ENCODE data around the gene COL26A1.
"Not testable (repeated sequence)": the region's sequence is repeated elsewhere in the genome, so short reads cannot be mapped to it uniquely, and the experiment has no call there.

Gene COL26A1

DNA sequence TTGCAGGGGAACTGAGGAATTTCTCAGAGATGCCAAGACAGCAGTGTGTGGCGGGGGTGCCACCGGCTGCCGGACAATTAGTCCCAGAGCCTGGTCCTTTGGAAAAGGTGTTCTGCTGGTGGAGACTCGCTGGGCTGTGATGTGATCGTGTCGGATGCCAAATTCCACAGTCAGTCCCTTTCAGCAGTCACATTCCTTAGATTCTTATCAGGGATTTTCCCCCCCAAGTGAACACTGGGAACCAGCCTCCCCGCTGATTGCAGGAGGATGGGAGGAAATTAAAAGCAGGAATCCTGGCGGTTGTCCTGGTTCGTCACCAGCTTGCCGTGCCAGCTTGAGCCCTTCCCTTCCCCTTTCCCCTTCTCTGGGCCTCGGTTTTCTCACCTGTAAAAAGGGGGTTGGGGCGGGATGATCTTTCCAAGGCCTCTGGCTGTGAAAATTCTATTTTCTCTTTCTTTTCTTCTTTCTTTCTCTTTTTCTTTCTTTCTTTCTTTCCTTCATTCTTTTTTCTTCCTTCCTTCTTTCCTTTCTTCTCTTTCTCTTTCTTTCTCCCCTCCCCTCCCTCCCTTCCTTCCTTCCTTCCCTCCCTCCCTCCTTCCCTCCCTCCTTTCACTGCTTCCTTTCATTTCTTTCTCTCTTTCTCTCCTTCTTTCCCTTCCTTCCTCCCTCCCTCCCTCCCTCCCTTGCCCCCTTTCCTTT, 39.6 kb downstream of the COL26A1 start:
- peak; percentile 96 for DNase-seq (ENCODE audit: low read depth, low spot score)

DNA sequence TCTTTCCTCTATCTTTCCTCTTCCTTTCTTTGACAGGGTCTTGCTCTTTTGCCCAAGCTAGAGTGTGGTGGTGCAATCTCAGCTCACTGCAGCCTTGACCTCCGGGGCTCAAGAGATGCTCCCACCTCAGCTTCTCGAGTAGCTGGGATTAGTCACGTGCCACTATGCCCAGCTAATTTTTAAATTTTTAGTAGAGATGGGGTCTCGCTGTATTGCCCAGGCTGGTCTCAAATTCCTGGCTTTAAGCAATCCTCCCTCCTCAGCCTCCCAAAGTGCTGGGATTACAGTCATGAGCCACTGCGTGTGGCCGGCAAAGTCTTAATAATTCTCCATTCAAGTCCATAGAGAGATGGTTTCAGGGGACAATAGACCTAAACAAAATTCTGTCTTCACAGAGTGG, 40.2 kb downstream of the COL26A1 start:
- DNase-seq (ENCODE audit: low read depth, low spot score) = no peak

DNA sequence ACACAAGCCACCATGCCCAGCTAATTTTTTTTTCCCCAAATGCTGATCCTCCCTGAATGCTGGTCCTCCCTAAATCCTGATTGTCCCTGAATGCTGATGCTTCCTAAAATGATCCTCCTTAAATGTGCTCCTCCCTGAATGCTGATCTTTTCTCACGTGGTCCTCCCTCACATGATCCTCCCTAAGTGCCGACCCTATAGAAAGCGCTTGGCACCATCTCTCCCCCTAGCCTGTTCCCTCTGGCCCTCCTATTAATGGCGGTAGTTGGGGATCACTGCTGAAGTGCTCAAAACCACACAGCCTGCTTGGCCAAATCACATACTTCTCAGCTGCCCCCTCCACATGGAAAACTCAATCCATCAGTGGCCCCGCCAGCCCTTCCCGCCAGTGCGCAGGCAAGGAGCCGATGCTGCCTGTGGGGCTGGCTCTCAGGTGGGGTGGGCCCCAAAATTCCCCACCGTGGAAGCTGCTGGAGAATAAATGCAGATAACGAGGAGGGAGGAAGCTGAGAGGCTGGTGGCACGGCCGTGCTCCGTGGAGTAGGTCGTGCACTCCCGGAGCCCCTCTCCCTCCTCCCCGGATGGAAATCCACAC, 42.9 kb downstream of the COL26A1 start:
- DNase-seq (ENCODE audit: low read depth, low spot score) = no peak

DNA sequence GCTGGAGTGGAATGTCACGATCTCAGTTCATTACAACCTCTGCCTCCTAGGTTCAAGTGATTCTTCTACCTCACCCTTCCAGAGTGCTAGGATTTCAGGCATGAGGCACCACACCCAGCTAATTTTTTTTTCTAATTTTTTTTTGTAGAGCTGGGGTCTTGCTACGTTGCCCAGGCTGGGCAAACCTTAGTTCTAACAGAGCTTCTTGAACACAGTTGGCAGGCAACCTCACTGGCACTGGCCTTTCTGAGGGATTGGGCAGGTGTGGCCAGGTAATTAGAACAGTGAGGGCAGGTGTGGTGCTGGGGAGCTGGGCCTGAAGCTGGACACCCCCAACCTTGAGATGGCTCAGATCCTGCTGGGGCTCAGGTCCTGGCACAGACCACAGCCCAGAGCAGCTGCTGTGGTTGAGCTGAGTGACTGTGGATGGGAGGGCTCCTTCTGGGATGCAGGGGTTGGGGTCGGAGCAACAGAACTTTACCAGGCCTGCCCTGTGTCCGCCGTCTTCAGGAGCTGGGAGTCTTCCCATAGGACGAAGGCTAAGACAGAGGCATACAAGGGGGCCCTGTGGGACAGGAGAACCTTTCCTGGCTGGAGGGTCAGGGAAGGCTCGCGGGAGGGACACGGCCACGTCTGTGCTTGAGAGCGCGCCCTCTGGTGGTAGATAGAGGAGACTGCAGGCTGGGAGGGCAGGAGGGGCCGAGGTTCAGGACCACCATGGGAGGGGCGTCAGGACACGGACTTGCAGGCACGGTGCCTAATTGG, 48.2 kb downstream of the COL26A1 start:
- peak; percentile 97 for DNase-seq (ENCODE audit: low read depth, low spot score)

DNA sequence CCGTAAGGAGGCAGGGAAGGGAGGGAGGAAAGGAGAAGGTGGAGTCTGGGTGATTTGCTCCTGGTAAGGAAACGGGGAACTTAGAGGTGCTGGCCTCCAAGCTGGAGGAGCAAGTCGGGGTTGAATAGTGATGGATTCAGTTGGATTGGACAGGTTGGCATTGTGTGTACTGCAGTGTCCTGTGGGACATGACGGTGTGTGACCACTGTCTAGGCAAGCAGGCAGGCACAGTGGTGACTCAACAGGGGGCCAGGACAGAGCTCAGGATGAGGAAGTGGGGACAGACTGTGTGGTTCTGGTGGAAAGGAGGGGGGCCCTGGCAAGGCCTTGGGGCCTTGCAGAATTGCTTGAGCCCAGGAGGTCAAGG, 48.8 kb downstream of the COL26A1 start:
- no peak for DNase-seq (ENCODE audit: low read depth, low spot score)

DNA sequence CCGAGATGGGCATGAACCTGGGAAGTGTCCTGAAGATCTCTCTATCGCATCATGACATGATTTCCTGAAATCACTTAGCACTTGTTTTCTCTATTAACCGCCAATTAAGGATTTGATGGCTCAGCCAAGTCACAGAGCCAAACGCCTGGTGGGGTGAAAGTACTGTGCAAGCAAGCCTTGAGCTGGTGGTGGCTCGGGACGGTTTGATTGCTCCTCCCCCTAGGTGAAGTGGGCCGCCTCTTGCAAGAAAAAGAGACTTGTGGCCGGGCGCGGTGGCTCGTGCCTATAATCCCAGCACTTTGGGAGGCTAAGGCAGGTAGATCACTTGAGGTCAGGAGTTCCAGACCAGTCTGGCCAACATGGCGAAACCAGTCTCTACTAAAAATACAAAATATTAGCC, 50.3 kb downstream of the COL26A1 start:
- peak; percentile 44 for DNase-seq (ENCODE audit: low read depth, low spot score)

DNA sequence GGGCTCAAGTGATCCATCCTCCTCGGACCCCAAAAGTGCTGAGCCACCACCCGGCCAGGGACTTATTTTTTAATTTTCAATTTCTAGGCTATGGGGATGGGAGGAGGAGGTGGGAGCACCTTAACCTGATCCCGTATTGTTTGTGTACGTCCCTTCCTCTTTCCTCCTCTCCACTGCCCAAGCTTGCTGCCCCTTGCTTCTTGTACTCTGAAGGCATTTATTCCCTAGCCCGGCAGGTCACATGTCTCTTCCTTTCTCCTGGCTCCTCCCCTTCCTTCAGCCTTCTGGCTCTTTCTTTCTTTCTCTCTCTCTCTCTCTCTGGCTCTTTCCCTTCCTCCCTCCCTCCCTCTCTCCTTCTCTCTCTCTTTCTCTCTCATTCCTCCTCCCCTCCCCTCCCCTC, 56.0 kb downstream of the COL26A1 start:
- DNase-seq (ENCODE audit: low read depth, low spot score) = no peak

DNA sequence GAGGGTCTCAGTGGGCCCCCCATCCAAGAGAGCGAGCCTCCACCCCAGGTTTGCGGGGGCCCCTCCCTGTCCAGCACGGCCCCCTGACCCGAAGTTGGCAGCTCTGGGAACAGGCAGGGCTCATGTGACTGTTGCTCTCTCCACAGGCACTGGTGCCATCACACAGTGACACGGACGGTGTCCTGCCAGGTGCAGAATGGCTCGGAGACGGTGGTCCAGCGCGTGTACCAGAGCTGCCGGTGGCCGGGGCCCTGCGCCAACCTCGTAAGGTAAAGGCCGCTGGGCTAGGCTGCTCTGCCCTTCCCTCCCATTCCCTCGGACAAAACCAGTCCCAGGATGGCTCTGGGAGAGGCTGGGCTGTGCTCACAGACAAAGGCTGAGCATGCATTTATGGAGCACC, 57.2 kb downstream of the COL26A1 start:
- no peak for DNase-seq (ENCODE audit: low read depth, low spot score)

DNA sequence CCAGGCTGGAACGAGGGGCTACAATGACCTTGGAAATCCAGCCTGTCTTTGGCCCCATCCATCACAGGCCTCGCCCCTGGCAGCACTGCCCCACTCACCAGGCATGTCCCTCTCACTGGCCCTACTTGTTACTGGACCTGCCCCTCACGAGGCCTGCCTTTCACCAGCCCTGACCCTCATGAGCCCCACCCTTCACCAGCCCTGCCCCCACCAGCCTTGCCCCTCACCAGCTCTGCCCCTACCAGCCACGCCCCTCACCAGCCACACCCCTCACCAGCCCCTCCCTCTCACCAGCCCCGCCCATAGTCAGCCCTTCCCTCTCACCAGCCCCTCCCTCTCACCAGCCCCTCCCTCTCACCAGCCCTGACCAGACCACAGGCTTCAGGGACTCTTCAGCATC, 57.8 kb downstream of the COL26A1 start:
- peak; percentile 51 for DNase-seq (ENCODE audit: low read depth, low spot score)

DNA sequence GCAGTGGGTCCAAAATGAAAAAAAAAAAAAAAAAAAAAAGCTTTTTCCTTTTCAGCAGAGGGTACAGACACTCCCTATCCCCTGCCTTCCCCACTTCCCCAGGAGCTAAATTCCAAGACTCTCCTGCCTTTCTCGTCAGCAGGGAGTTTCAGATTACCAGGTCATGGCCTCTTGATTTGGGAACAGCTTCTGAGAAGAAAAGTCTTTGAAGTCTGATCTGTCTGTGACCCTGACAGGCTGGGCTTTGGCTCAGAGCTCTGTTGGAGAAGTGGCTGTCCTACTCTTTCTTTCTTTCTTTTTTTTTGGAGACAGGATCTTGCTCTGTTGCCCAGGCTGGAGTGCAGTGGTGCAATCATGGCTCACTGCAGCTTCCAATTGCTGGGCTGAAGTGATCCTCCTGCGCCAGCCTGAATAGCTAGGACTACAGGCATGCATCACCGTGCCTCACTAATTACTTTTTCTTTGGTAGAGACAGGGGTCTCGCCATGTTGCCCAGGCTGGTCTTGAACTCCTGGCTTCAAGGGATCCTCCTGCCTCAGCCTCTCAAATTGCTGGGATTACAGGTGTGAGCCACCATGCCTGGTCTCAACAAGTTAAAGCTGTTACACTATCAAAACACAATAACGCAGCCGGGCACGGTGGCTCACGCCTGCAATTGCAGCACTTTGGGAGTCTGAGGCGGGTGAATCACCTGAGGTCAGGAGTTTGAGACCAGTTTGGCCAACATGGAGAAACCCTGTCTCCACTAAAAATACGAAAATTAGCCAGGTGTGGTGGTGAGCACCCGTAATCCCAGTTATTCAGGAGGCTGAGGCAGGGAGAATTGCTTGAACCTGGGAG, 59.9 kb downstream of the COL26A1 start:
- DNase-seq (ENCODE audit: low read depth, low spot score) = peak; percentile 82

DNA sequence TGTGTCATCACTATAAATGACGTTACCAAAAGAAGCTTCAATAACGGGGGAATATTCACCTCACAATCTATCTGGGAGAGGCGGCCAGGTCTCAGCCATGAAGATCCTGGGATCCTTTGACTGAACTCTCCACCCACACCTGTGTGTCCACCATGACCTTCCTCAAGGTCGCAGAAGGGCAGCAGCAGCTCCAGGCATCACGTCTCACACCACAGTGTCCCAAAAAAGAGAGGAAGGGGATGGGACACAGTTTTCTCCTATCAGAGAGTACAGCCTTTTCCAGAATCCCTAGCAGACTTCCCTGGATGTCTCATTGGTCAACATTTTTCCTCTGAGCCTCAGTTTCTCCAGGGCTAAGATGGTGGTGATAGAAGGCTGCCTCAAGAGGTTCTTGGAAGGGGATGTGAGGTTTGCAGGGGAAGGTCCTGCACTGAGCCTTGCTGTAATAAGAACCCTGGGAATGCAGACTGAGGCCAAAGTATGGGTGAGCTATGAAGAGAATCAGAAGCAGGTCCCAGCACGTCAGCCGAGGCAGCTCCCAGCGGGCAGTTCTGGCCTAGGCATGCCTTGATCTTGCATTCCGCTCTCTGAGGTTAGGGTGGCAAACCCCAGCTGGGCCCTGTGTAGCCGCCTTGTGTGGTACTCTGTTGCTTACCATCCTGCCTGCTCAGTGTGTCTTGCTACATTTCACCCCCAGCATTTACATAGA, 63.8 kb downstream of the COL26A1 start:
- no peak for DNase-seq (ENCODE audit: low read depth, low spot score)

DNA sequence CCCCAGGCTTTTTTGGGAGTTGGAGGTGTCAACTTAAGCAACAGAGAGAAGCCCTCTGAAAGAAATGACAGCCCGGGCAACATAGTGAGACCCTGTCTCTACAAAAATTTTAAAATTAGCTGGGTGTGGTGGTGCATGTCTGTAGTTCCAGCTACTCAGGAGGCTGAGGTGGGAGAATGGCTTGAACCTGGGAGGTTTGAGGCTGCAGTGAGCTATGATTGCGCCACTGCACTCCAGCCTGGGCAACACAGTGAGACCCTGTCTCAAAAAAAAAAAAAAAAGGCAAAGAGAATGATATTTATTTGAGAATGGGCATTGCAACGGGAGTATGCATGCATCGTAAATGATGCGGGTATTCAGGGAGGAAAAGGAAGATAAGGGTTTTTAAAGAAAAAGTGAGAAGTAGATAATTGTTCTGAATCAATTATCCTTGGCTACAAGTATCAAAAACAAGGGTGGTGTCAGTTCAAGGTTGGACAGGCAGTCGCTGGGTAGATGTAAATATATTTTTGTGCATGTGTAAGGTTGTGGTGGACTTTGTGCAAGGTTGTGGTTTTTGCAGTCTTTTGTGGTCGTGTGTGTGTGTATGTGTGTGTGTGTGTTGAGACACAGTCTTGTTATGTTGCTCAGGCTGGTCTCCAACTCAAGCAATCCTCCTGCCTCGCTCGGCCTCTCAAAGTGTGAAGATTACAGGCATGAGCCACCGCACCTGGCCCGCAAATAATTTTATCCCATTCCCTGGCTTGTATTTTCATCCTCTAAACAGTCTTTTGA, 65.6 kb downstream of the COL26A1 start:
- no peak for DNase-seq (ENCODE audit: low read depth, low spot score)

DNA sequence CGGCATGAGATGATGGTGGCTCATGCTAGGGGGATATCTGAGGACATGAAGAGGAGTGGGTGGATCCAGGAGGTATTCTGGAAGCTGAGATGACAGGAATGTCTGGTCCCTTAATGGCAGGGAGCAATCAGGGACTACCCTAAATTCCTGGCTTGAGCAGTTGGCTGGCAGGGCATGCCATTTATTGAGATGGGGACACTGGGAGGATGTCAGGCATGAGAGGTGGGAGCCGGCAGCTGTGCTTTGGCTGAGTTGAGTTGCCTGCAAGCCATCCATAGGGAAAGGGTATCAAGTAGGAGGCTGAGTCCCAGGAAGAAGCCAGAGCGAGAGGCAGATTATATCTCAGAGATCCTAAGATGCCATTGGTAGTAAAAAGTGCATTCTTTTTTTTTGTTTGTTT, 69.6 kb downstream of the COL26A1 start:
- no peak for DNase-seq (ENCODE audit: low read depth, low spot score)

DNA sequence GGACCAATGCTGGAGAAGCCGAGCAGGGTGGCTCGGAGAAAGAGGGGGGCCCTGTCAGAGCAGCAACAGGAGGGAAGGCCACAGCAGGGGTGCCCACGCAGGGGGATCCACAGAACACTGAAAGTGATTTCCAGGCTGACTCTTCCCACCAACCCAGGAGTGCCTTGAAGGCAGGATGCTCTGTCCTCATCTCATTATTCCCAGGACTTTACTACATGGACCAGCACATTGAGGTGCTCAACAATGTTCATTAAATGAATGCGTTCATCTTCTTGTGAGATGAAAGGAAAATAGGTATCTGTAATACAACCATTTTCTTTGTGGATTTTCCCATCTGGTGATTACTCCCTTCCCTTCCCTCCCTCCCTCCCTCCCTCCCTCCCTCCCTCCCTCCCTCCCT, 71.0 kb downstream of the COL26A1 start:
- DNase-seq (ENCODE audit: low read depth, low spot score) = no peak

DNA sequence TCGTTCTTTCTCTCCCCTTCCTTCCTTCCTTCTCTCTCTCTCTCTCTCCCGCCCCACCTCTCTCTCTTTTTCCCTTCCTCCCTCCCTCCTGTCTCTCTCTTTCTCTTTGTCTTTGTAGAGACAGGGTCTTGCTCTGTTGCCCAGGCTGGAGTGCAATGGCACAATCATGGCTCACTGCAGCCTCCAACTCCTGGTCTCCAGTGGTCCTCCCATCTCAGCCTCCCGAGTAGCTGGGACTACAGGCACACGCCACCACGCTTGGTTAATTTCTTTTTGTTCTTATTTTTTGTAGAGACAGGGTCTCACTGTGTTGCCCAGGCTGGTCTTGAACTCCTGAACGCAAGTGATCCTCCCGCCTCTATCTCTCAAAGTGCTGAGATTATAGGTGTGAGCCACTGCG, 71.5 kb downstream of the COL26A1 start:
- DNase-seq (ENCODE audit: low read depth, low spot score) = not testable (repeated sequence)

DNA sequence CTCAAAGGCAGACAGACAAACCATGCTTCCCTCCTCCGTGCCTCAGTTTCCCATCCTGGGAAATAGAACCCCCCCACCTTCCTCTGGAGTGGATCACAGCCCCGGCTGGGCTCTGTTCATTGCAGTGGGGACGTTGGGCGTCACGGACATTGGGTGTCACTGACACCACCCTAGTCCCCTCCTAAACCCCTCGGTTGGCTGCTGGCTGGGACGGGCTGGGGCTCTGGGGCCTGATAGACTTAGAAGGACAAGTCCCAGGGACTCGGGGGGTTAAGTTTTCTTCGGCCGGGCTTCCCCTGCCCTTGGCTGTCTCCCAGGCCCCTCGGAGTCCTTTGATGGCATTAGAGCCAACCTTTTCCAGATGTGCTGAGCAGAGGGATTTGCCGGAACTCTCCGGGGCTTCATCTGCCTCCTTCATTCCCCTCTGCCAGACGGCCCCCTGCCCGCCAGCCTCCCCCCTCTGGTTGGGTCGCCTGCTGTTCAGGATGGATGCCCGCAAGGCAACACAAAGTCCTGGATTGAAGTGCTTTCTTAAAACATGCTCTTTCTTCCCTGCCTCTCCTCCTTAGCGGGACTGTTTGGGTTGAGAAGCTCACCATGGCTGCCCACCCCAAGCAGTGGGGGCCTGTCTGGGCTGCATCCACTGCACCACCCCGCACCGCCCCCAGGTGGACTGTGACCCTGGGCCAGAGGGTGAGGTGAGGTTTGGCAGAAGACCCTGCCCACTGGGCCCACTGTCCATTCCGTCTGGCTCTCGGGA, 73.0 kb downstream of the COL26A1 start:
- DNase-seq (ENCODE audit: low read depth, low spot score) = peak; percentile 74

DNA sequence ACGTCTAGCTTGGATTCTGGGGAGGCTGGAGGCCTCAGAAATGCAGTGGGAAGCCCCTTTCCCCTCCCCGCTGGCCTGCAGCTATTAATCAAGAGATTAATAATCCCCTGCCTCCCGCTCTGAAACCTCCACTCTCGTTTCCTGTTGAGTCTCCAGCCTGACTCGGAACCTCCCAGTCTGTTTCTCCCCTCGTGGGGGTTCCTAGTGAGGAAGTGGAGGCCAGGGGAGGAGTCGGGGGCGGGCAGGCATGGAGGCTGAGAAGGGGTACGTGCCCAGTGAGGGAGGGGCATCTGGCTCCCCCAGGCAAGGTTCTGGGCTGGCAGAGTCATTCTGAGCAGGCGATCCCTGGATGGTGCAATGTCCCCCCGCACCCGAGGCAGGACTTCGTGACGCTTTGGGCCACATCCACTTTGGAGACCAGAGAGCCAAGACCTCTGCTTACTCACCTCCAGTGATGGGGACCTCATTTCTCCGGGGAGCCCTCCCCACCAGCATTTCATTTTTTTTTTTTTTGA, 73.6 kb downstream of the COL26A1 start:
- DNase-seq (ENCODE audit: low read depth, low spot score) = no peak

DNA sequence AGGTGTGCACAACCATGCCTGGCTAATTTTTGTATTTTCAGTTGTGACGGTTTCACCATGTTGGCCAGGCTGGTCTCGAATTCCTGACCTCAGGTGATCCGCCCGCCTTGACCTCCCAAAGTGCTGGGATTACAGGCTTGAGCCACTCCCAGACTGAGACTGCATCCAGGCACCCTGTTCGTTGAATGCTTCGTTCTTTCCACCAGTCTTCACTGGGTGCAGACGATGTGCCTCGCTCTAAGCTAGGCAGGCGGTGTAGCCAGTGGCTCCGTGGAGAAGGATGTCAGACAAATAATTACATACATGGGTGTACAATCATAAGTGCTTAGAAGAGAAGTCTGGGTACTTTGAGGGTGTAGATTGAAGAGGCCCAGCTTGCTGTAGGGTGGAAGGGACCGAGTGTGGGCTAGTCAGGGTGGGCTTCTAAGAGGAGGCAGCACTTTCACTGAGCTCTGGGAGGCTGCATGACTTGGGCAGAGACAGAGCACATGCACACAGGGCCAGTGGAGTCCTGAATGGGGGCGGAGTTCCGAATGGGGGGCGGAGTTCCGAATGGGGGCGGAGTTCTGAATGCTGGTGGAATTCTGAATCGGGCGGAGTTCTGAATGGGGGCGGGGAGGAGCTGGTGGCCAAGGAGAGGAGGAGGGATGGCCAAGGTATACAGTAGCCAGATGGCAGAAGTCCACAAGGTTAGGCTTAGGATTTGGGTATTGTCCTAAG, 74.3 kb downstream of the COL26A1 start:
- peak; percentile 90 for DNase-seq (ENCODE audit: low read depth, low spot score)

DNA sequence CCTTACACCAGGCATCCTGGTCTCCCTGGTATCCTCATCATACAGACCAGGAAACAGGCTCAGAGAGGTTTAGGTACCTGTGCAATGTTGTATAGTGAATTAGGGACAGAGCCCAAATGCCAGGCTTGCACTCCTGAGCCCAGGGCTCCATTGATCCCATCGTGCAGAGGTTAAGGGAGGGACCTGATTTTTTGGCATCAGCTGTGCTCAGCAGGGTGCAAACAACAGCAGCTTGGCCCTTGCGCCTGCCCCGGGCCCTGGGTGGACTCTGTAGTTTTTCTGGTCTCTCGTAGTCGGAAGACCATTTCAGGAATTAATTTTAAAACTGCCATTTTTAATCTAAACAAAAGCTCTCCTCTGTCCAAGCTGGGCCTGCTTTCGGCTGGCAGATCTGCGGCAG, 79.2 kb downstream of the COL26A1 start:
- DNase-seq (ENCODE audit: low read depth, low spot score) = no peak
